ENCODE results near the gene TEN1.

- TF ChIP-seq CTCF (conservative IDR thresholded peaks at IDR 0.05; ENCODE audit: low read depth, low read length) (no peak), EZH2 (IDR thresholded peaks at IDR 0.05; ENCODE audit: low read length, unreplicated experiment) (no peak), EZH2phosphoT487 (IDR thresholded peaks at IDR 0.05; ENCODE audit: borderline replicate concordance, low read length) (no peak)
These were observed 40.9 kb downstream of the TEN1 start for GRCh38 chr17:76019833-76020467.
